ENCODE results near the gene PPP3CA. TPM values are rescaled to one million over a fixed set of nuclear protein-coding genes. Genes with fewer than 3 reads are reported as not detected.

PPP3CA gene
- total and polyA plus RNA-seq, 2 of the 8 experiments (the other 6 are each of a cell fraction or from before 2014, with no cell fraction given): 7.9 to 35.0 TPM

DNA sequence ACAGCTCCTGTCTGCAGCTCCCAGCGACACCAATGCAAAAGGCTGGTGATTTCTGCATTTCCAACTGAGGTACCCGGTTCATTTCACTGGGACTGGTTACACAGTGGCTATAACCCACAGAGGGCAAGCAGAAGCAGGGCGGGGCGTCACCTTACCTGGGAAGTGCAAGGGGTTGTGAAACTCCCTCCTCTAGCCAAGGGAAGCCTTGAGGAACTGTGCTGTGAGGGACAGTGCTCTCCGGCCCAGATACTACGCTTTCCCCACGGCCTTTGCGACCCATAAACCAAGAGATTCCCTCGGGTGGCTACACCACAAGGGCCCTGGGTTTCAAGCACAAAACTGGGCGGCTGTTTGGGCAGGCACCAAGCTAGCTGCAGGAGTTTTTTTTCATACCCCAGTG lies 218.9 kb downstream of the PPP3CA start:
- H2BK12ac ChIP-seq (ENCODE audit: low read depth, low read length): no peak overlapping the region
- H2AK5ac ChIP-seq (ENCODE audit: low read depth, low read length): no peak overlapping the region
- no peak overlapping the region for H3K4me3 ChIP-seq (ENCODE audit: extremely low read depth in 1 of 4, insufficient read depth in 2 of 4, low read depth in 3 of 4, low read length in 4 of 4)
- H2BK15ac ChIP-seq (ENCODE audit: low read length): no peak overlapping the region
- H3K4me2 ChIP-seq (ENCODE audit: insufficient read depth in 1 of 2, low read depth in 2 of 2, low read length in 2 of 2): no peak overlapping the region
- H4K5ac ChIP-seq (ENCODE audit: insufficient read length, low read depth, low read length): no peak overlapping the region
- no peak overlapping the region for H3K23ac ChIP-seq (ENCODE audit: insufficient read length)
- no peak overlapping the region for H2AFZ ChIP-seq (ENCODE audit: low read length)
- H3K27me3 ChIP-seq (replicated peaks in 1 of 4; ENCODE audit: control insufficient read depth in 3 of 4, extremely low read depth in 1 of 4, insufficient read depth in 3 of 4, low read length in 3 of 4): no peaks in the 10 kb centered on the region
- DNase-seq (ENCODE audit: low read depth in 1 of 2, low spot score in 2 of 2) (no peak), FAIRE-seq (no peak)
- no peak overlapping the region for H3K56ac ChIP-seq (replicated peaks; ENCODE audit: insufficient read length, low read depth, low read length)
- no peak overlapping the region for H2BK20ac ChIP-seq (ENCODE audit: low read length)
- H2BK120ac ChIP-seq (replicated peaks; ENCODE audit: low read depth, low read length): no peak overlapping the region
- no peak overlapping the region for H4K8ac ChIP-seq (ENCODE audit: extremely low read depth, insufficient read depth, low read length)
- H3K14ac ChIP-seq (ENCODE audit: insufficient read length): no peak overlapping the region
- no peak for TF ChIP-seq CREB1 (IDR thresholded peaks at IDR 0.05)
- TF ChIP-seq EP300 (IDR thresholded peaks at IDR 0.05; ENCODE audit: borderline replicate concordance in 1 of 2, low read depth in 2 of 2, low read length in 2 of 2): no peak
- no peak for TF ChIP-seq CBX5 (IDR thresholded peaks at IDR 0.05; ENCODE audit: low read depth, low read length)
- no peak for TF ChIP-seq NANOG (IDR thresholded peaks at IDR 0.05; ENCODE audit: insufficient read depth, low read depth, low read length, poor library complexity, severe bottlenecking)
- TF ChIP-seq RXRA (IDR thresholded peaks at IDR 0.05; ENCODE audit: insufficient read depth, low read depth, low read length): no peak
- no peak for TF ChIP-seq PHF8 (conservative IDR thresholded peaks at IDR 0.05; ENCODE audit: low read depth, low read length)
- TF ChIP-seq SIRT6 (IDR thresholded peaks at IDR 0.05; ENCODE audit: low read length): no peak
- TF ChIP-seq SP1 (IDR thresholded peaks at IDR 0.05; ENCODE audit: low read depth, low read length): no peak
- no peak for TF ChIP-seq SUZ12 (IDR thresholded peaks at IDR 0.05; ENCODE audit: low read length)
- TF ChIP-seq KDM1A (IDR thresholded peaks at IDR 0.05; ENCODE audit: borderline replicate concordance, low read length): no peak
- no peak for TF ChIP-seq BRCA1 (IDR thresholded peaks at IDR 0.05; ENCODE audit: low read depth, low read length)
- TF ChIP-seq ZNF274 (IDR thresholded peaks at IDR 0.05; ENCODE audit: borderline replicate concordance, extremely low read depth, low read length): no peak
- TF ChIP-seq MAFK (IDR thresholded peaks at IDR 0.05; ENCODE audit: low read depth, low read length): no peak
- TF ChIP-seq RFX5 (IDR thresholded peaks at IDR 0.05; ENCODE audit: borderline replicate concordance, low read depth, low read length): no peak
- TF ChIP-seq CEBPB (IDR thresholded peaks at IDR 0.05; ENCODE audit: low read depth, low read length): no peak
- H3K36me3 ChIP-seq (ENCODE audit: control insufficient read depth in 2 of 4, insufficient read depth in 4 of 4, low read length in 3 of 4): no peaks in the 10 kb centered on the region
- CTCF ChIA-PET (ENCODE audit: partially characterized antibody): interaction anchor here (0.8 kb wide), 1 partner anchor 198 kb away, joined by 3 read pairs; no protein-coding TSS in a partner anchor
- H3K23me2 ChIP-seq (ENCODE audit: low read depth, low read length): no peaks in the 10 kb centered on the region
- H4K20me1 ChIP-seq (replicated peaks in 1 of 2; ENCODE audit: control insufficient read depth in 1 of 2, insufficient read depth in 2 of 2, low read length in 2 of 2): no peaks in the 10 kb centered on the region
- no peaks in the 10 kb centered on the region for H3K79me1 ChIP-seq (ENCODE audit: low read depth, low read length)
- peaks cover 0 to 5% of the 10 kb centered on the region in 2 experiments; a peak in 1 of 4 replicates for H3K79me2 ChIP-seq (ENCODE audit: control insufficient read depth in 1 of 2, insufficient read depth in 2 of 2, low read length in 2 of 2)
- WGBS, 2 experiments (ENCODE audit: extremely low coverage in 1 of 2, insufficient coverage in 1 of 2, insufficient read length in 1 of 2, insufficient replicate concordance in 2 of 2, low coverage in 1 of 2, low lambda C conversion rate in 2 of 2, missing lambda C conversion rate in 1 of 2): 93% methylated on average over 10 of the region's 10 CpGs; no CpG with 5 or more reads in 1 of the 2 experiments
- no peak overlapping the region for H3K4ac ChIP-seq (replicated peaks; ENCODE audit: insufficient read length, low read depth, low read length)
- H3K4me1 ChIP-seq (replicated peaks in 1 of 4; ENCODE audit: control insufficient read depth in 3 of 4, insufficient read depth in 4 of 4, low read length in 3 of 4): 0 out of 7 replicates have a peak, but pooled peaks cover 0 to 2% (median 0%) of the 10 kb centered on the region in 4 experiments
- H3K27ac ChIP-seq (ENCODE audit: low read depth, low read length): no peak overlapping the region
- H3K9ac ChIP-seq (replicated peaks in 1 of 4; ENCODE audit: extremely low read depth in 1 of 4, low read depth in 3 of 4, low read length in 3 of 4): no peak overlapping the region
- POLR2A ChIA-PET (ENCODE audit: partially characterized antibody): no interaction called here
- no peak overlapping the region for H4K91ac ChIP-seq (replicated peaks; ENCODE audit: insufficient read length, low read length)
- H2BK5ac ChIP-seq (ENCODE audit: low read depth, low read length): no peak overlapping the region
- H3K18ac ChIP-seq (ENCODE audit: extremely low read depth, low read length): no peak overlapping the region
- H3K9me3 ChIP-seq (ENCODE audit: insufficient read depth in 2 of 2, low read depth in 1 of 2, low read length in 1 of 2): no peaks in the 10 kb centered on the region

Data from H1 (cell line).